Tibial artery (tissue), 4 donors: ENCODE data around the gene SLC35E4.

Experiments
- DNase-seq, 2 donors: peaks; one replicate each; pipeline ENCODE4 v3.0.0-alpha.2; 2019
- H3K27ac ChIP-seq, 2 donors: fragments of 200-600 bp; sonication (generic) in 1 of 2; 1 replicate in 1 of 2; 2 replicates in 1 of 2; pipeline ENCODE4 v1.5.1; 2018 to 2019; ENCODE audit warnings: mild to moderate bottlenecking in 1 of 2
- H3K27me3 ChIP-seq, 2 donors: fragments of 200-600 bp; sonication (generic) in 1 of 2; one replicate each; pipeline versions ENCODE4 v1.5.1 to v1.6.0; 2016 to 2019
- H3K36me3 ChIP-seq, 3 donors: fragments of 200-600 bp; sonication (generic) in 2 of 3; one replicate each; pipeline ENCODE4 v1.5.1; 2016 to 2019; ENCODE audit warnings: mild to moderate bottlenecking in 2 of 3
- H3K4me1 ChIP-seq, 4 donors: fragments of 200-600 bp; sonication (generic) in 2 of 4; 1 replicate in 3 of 4; 2 replicates in 1 of 4; pipeline ENCODE4 v1.5.1; 2016 to 2019
- H3K4me3 ChIP-seq, 2 donors: fragments of 200-600 bp; sonication (generic) in 1 of 2; 1 replicate in 1 of 2; 2 replicates in 1 of 2; pipeline ENCODE4 v1.5.1; 2018 to 2019; ENCODE audit warnings: mild to moderate bottlenecking in 2 of 2
- H3K9me3 ChIP-seq, 3 donors: fragments of 200-600 bp; sonication (generic) in 1 of 3; one replicate each; pipeline ENCODE4 v1.5.1; 2016 to 2019
- CTCF ChIP-seq, 2 experiments: fragments of 200-600 bp in 1 of 2; fragments of 450-650 bp in 1 of 2; IDR thresholded peaks; one replicate each; pipeline ENCODE4 v1.5.1; 2017 to 2019; ENCODE audit warnings: antibody characterized with exemption in 2 of 2, mild to moderate bottlenecking in 1 of 2, moderate library complexity in 1 of 2
- intact Hi-C: fragments of 100-400 bp; cut with DNase I; formaldehyde crosslinking; loops from one replicate; pipeline ENCODE4 v1.15.0; 2023; ENCODE audit warnings: low total_unique reads

The SLC35E4 gene

GRCh38 chr22:30694640-30695350 lies 59.2 kb downstream of the SLC35E4 start, which contains the start of gene OSBP2:
Gene OSBP2, plus strand, starts transcription at chr22:30694874. Its CDS starts 36 bp downstream, at chr22:30694910.
- peak within 1 kb of the TSS in 1 of 2 donors; percentile 15 for H3K27ac ChIP-seq
- no peaks in the 10 kb centered on the region for H3K9me3 ChIP-seq
- H3K27me3 ChIP-seq: peaks cover 0 to 5% of the 10 kb centered on the region in 2 donors
- H3K4me3 ChIP-seq: peak within 1 kb of the TSS; percentile 46 to 62
- intact Hi-C loops: no loop called here
- TF ChIP-seq CTCF (IDR thresholded peaks at IDR 0.05): no peak
- no peaks in the 10 kb centered on the region for H3K36me3 ChIP-seq
- peaks cover 0 to 13% (median 11%) of the 10 kb centered on the region in 4 donors for H3K4me1 ChIP-seq
- DNase-seq: peak in 1 of 2 donors; percentile 62

GRCh38 chr22:30695351-30695851 lies 59.8 kb downstream of the SLC35E4 start:
- TF ChIP-seq CTCF (IDR thresholded peaks at IDR 0.05): no peak
- Histone ChIP-seq H3K4me3 (peak overlapping the region; percentile 45 to 62), H3K9me3 (no peaks in the 10 kb centered on the region), H3K27ac (peak overlapping the region in 1 of 2 donors; percentile 15), H3K4me1 (peaks cover 0 to 13% (median 11%) of the 10 kb centered on the region in 4 donors), H3K36me3 (no peaks in the 10 kb centered on the region), H3K27me3 (peaks cover 0 to 5% of the 10 kb centered on the region in 2 donors)
- intact Hi-C loops: no loop called here
- DNase-seq: no peak

- DNase-seq: no peak
- no peak overlapping the region for H3K4me3 ChIP-seq
Measured at GRCh38 chr22:30695871-30696655, 60.5 kb downstream of the SLC35E4 start.

More at GRCh38 chr22:30695871-30696655, 60.5 kb downstream of the SLC35E4 start:
- intact Hi-C loops: no loop called here
- Histone ChIP-seq H3K4me1 (peaks cover 0 to 13% (median 11%) of the 10 kb centered on the region in 4 donors), H3K9me3 (no peaks in the 10 kb centered on the region), H3K27ac (no peak overlapping the region), H3K36me3 (no peaks in the 10 kb centered on the region), H3K27me3 (peaks cover 0 to 5% of the 10 kb centered on the region in 2 donors)
- no peak for TF ChIP-seq CTCF (IDR thresholded peaks at IDR 0.05)
